HCT116 (cell line): ENCODE measurements around the gene BCL2L2. TPM values are rescaled to one million over a fixed set of nuclear protein-coding genes. Genes with fewer than 3 reads are reported as not detected.

Source experiments
- ATAC-seq: fragments of 200-7000 bp; cut with Tn5 transposase; 2 replicates; pipeline ENCODE4 v1.9.1; 2020; ENCODE audit warnings: mild to moderate bottlenecking, moderate library complexity
- BruUV-seq: library from RNA; stranded (reverse); fragments of 400-500 nt; replicated peaks from 2 replicates; lab custom pipeline; 2021; lab: Mats Ljungman, UMichigan
- CTCF ChIA-PET: fragments of 300-600 bp; sonication (Branson Sonifier 250); formaldehyde crosslinking; loops from one replicate; lab custom pipeline; 2021; ENCODE audit warnings: antibody characterized with exemption; lab: Charles Lee
- POLR2A ChIA-PET: fragments of 300-600, 350-600 bp; sonication (Branson Sonifier 250); formaldehyde crosslinking; loops from one replicate; lab custom pipeline; 2021; ENCODE audit warnings: antibody characterized with exemption; lab: Charles Lee
- RAD21 ChIA-PET, 2 experiments: fragments of 300-600 bp; sonication (Branson Sonifier 250); formaldehyde crosslinking; loops; one replicate each; lab custom pipeline; 2023; ENCODE audit warnings: low total read pairs in 2 of 2; ENCODE audit not compliant: uncharacterized antibody in 2 of 2, unreplicated experiment in 2 of 2, low non-redundant PET in 1 of 2; lab: Charles Lee
- DNase-seq: peaks from one replicate; pipeline ENCODE4 v3.0.0-alpha.2; 2010; ENCODE audit warnings: low read depth, low spot score
- H2AFZ ChIP-seq: fragments of 200-600 bp; shearing (Covaris generic), sonication (generic); 2 replicates; pipeline ENCODE4 v1.6.1; 2017; ENCODE audit warnings: low read depth, mixed run types, mixed read lengths, antibody characterized with exemption, low read length; ENCODE audit not compliant: poor library complexity, severe bottlenecking
- H3K27ac ChIP-seq: 2 replicates; pipeline ENCODE4 v1.5.1; 2012; ENCODE audit warnings: low read depth, low read length
- H3K27me3 ChIP-seq: fragments of 200-600 bp; sonication (generic); 2 replicates; pipeline ENCODE4 v1.6.1; 2016; ENCODE audit warnings: mixed run types, low read length, mixed read lengths; ENCODE audit not compliant: insufficient read depth
- H3K36me3 ChIP-seq, 2 experiments: fragments of 200-500 bp in 1 of 2; fragments of 200-600 bp in 1 of 2; sonication (Bioruptor generic) in 1 of 2; sonication (generic) in 1 of 2; 2 replicates each; pipeline versions ENCODE4 v1.5.1 to v1.6.1; 2014 to 2016; ENCODE audit warnings: low read length in 2 of 2, inconsistent platforms in 1 of 2, mixed read lengths in 1 of 2, mixed run types in 1 of 2; ENCODE audit not compliant: insufficient read depth in 2 of 2, control insufficient read depth in 1 of 2
- H3K4me1 ChIP-seq, 2 experiments: fragments of 200-600 bp in 1 of 2; sonication (generic) in 1 of 2; 2 replicates each; pipeline versions ENCODE4 v1.5.1 to v1.6.1; 2012 to 2017; ENCODE audit warnings: low read length in 2 of 2, inconsistent platforms in 1 of 2, mild to moderate bottlenecking in 1 of 2, mixed read lengths in 1 of 2, mixed run types in 1 of 2, moderate library complexity in 1 of 2; ENCODE audit not compliant: insufficient read depth in 2 of 2, control insufficient read depth in 1 of 2
- H3K4me2 ChIP-seq: fragments of 200-600 bp; sonication (generic); 2 replicates; pipeline ENCODE4 v1.6.1; 2017; ENCODE audit warnings: mixed run types, low read length, mixed read lengths
- H3K4me3 ChIP-seq, 2 experiments: fragments of 200-600 bp in 1 of 2; sonication (generic) in 1 of 2; replicated peaks in 1 of 2; 2 replicates each; pipeline ENCODE4 v1.5.1; 2011 to 2016; ENCODE audit warnings: low read length in 2 of 2, control low read depth in 1 of 2, low read depth in 1 of 2, mild to moderate bottlenecking in 1 of 2, mixed read lengths in 1 of 2, mixed run types in 1 of 2
- H3K79me2 ChIP-seq: fragments of 200-600 bp; sonication (generic); 2 replicates; pipeline ENCODE4 v1.6.1; 2017; ENCODE audit warnings: mild to moderate bottlenecking, mixed run types, low read length, moderate library complexity, mixed read lengths; ENCODE audit not compliant: insufficient read depth
- H3K9ac ChIP-seq: fragments of 200-600 bp; sonication (generic); 2 replicates; pipeline ENCODE4 v1.6.1; 2016; ENCODE audit warnings: low read length, mixed read lengths
- H3K9me2 ChIP-seq: fragments of 200-600 bp; sonication (generic), shearing (Covaris generic); 2 replicates; pipeline ENCODE4 v1.6.1; 2017; ENCODE audit warnings: mixed run types, mild to moderate bottlenecking, moderate library complexity; ENCODE audit not compliant: insufficient read depth
- H3K9me3 ChIP-seq, 2 experiments: fragments of 200-500 bp in 1 of 2; fragments of 200-600 bp in 1 of 2; sonication (Bioruptor generic) in 1 of 2; sonication (generic) in 1 of 2; 2 replicates each; pipeline ENCODE4 v1.6.1; 2014 to 2017; ENCODE audit warnings: low read length in 2 of 2, mixed read lengths in 2 of 2, inconsistent platforms in 1 of 2, low read depth in 1 of 2, mild to moderate bottlenecking in 1 of 2, mixed run types in 1 of 2, moderate library complexity in 1 of 2; ENCODE audit not compliant: control insufficient read depth in 1 of 2, insufficient read depth in 1 of 2
- H4K20me1 ChIP-seq: fragments of 200-600 bp; sonication (generic), shearing (Covaris generic); 2 replicates; pipeline ENCODE4 v1.6.1; 2017; ENCODE audit warnings: mixed run types, mild to moderate bottlenecking, moderate library complexity; ENCODE audit not compliant: insufficient read depth
- CEBPB ChIP-seq: IDR thresholded peaks from 2 replicates; pipeline ENCODE4 v1.6.1; 2012; ENCODE audit warnings: low read depth
- EGR1 ChIP-seq: IDR thresholded peaks from 2 replicates; pipeline ENCODE4 v1.6.1; 2012; ENCODE audit warnings: low read depth
- ELF1 ChIP-seq: IDR thresholded peaks from 2 replicates; pipeline ENCODE4 v1.6.1; 2012; ENCODE audit warnings: low read depth, borderline replicate concordance
- EZH2 ChIP-seq: fragments of 200-600 bp; sonication (generic); IDR thresholded peaks from 2 replicates; pipeline ENCODE4 v1.6.1; 2017; ENCODE audit warnings: antibody characterized with exemption, mixed run types
- EZH2phosphoT487 ChIP-seq: fragments of 200-600 bp; IDR thresholded peaks from 2 replicates; pipeline ENCODE4 v1.6.1; 2018; ENCODE audit warnings: antibody characterized with exemption, borderline replicate concordance
- POLR2AphosphoS5 ChIP-seq: IDR thresholded peaks from 2 replicates; pipeline ENCODE4 v1.6.1; 2011; ENCODE audit warnings: mild to moderate bottlenecking, low read depth, low read length, moderate library complexity
- RAD21 ChIP-seq: IDR thresholded peaks from 2 replicates; pipeline ENCODE4 v1.6.1; 2012; ENCODE audit warnings: low read depth, mild to moderate bottlenecking
- SIN3A ChIP-seq: IDR thresholded peaks from 2 replicates; pipeline ENCODE4 v1.6.1; 2012; ENCODE audit warnings: low read depth
- SRF ChIP-seq: IDR thresholded peaks from 2 replicates; pipeline ENCODE4 v1.6.1; 2012; ENCODE audit warnings: low read depth
- TCF7L2 ChIP-seq: IDR thresholded peaks from 2 replicates; pipeline ENCODE4 v1.7.0; 2011; ENCODE audit warnings: borderline replicate concordance, inconsistent platforms; ENCODE audit not compliant: insufficient read depth, insufficient read length; ENCODE audit errors: extremely low read depth
- YY1 ChIP-seq: IDR thresholded peaks from 2 replicates; pipeline ENCODE4 v1.6.1; 2011; ENCODE audit warnings: low read length, low read depth, moderate library complexity, mild to moderate bottlenecking; ENCODE audit not compliant: insufficient replicate concordance; ENCODE audit errors: extremely low read depth
- intact Hi-C: fragments of 100-400 bp; cut with micrococcal nuclease; formaldehyde crosslinking; loops from 2 replicates; pipeline ENCODE4 v1.10.0; 2022
- total RNA-seq: library from RNA; stranded (reverse); gene quantifications from one replicate; pipeline ENCODE4 v1.2.1, GENCODE V29; 2021; ENCODE audit not compliant: unreplicated experiment
- TF ChIP-seq, protein P1 (sequence below): IDR thresholded peaks from 2 replicates; pipeline ENCODE4 v1.6.1; 2012
- TF ChIP-seq, protein P2 (sequence below): IDR thresholded peaks from 2 replicates; pipeline ENCODE4 v1.6.1; 2012; ENCODE audit warnings: low read depth

The BCL2L2 gene
- total RNA-seq, 1 experiment from 2014 or later, result 25.5 TPM

- Histone ChIP-seq H3K9ac (no peak overlapping the region), H3K79me2 (no peaks in the 10 kb centered on the region), H3K4me2 (no peak overlapping the region), H3K4me1 (no peaks in the 10 kb centered on the region), H3K27ac (no peak overlapping the region), H3K9me2 (no peaks in the 10 kb centered on the region), H3K36me3 (no peaks in the 10 kb centered on the region), H3K27me3 (no peaks in the 10 kb centered on the region), H4K20me1 (no peaks in the 10 kb centered on the region), H3K4me3 (no peak overlapping the region), H2AFZ (no peak overlapping the region), H3K9me3 (no peaks in the 10 kb centered on the region)
- ChIA-PET POLR2A (no interaction called here), RAD21 (no interaction called here), CTCF (interaction anchor here (0.6 kb wide), 1 partner anchor 536 kb away, joined by 3 read pairs; no protein-coding TSS in a partner anchor)
- TF ChIP-seq ELF1 (no peak), CEBPB (no peak), YY1 (no peak), EGR1 (no peak), EZH2phosphoT487 (no peak), EZH2 (no peak), RAD21 (no peak), POLR2AphosphoS5 (no peak), SRF (no peak), TCF7L2 (no peak), SIN3A (no peak)
- TF ChIP-seq, protein P1, sequence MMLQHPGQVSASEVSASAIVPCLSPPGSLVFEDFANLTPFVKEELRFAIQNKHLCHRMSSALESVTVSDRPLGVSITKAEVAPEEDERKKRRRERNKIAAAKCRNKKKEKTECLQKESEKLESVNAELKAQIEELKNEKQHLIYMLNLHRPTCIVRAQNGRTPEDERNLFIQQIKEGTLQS, result no peak
- TF ChIP-seq, protein P2, sequence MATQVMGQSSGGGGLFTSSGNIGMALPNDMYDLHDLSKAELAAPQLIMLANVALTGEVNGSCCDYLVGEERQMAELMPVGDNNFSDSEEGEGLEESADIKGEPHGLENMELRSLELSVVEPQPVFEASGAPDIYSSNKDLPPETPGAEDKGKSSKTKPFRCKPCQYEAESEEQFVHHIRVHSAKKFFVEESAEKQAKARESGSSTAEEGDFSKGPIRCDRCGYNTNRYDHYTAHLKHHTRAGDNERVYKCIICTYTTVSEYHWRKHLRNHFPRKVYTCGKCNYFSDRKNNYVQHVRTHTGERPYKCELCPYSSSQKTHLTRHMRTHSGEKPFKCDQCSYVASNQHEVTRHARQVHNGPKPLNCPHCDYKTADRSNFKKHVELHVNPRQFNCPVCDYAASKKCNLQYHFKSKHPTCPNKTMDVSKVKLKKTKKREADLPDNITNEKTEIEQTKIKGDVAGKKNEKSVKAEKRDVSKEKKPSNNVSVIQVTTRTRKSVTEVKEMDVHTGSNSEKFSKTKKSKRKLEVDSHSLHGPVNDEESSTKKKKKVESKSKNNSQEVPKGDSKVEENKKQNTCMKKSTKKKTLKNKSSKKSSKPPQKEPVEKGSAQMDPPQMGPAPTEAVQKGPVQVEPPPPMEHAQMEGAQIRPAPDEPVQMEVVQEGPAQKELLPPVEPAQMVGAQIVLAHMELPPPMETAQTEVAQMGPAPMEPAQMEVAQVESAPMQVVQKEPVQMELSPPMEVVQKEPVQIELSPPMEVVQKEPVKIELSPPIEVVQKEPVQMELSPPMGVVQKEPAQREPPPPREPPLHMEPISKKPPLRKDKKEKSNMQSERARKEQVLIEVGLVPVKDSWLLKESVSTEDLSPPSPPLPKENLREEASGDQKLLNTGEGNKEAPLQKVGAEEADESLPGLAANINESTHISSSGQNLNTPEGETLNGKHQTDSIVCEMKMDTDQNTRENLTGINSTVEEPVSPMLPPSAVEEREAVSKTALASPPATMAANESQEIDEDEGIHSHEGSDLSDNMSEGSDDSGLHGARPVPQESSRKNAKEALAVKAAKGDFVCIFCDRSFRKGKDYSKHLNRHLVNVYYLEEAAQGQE, result no peak
- no TSS peak for BruUV-seq
- intact Hi-C loops, result no loop called here
- no peak for ATAC-seq
- DNase-seq, result no peak
Measured at GRCh38 chr14:23358553-23359166, 52.0 kb downstream of the BCL2L2 start.
